IMR-90 (cell line): Measurements from ENCODE around the gene RAB1B.

ENCODE experiments used
- CEBPB ChIP-seq: IDR thresholded peaks from 2 replicates; pipeline ENCODE4 v1.6.1; 2012; ENCODE audit warnings: low read depth, low read length, improper control_type of control experiment
- CHD1 ChIP-seq: IDR thresholded peaks from 2 replicates; pipeline ENCODE4 v1.6.1; 2012; ENCODE audit warnings: low read depth, low read length, improper control_type of control experiment
- CTCF ChIP-seq: conservative IDR thresholded peaks from 2 replicates; pipeline ENCODE4 v1.5.1; 2012; ENCODE audit warnings: mild to moderate bottlenecking, low read depth, low read length, improper control_type of control experiment
- MAFK ChIP-seq: IDR thresholded peaks from 2 replicates; pipeline ENCODE4 v1.6.1; 2012; ENCODE audit warnings: low read depth, low read length, improper control_type of control experiment
- MAZ ChIP-seq: IDR thresholded peaks from 2 replicates; pipeline ENCODE4 v1.6.1; 2012; ENCODE audit warnings: low read depth, mild to moderate bottlenecking, low read length, improper control_type of control experiment, moderate library complexity, borderline replicate concordance
- MXI1 ChIP-seq: IDR thresholded peaks from 2 replicates; pipeline ENCODE4 v1.6.1; 2012; ENCODE audit warnings: low read depth, mild to moderate bottlenecking, low read length, moderate library complexity, borderline replicate concordance
- POLR2A ChIP-seq: IDR thresholded peaks from 2 replicates; pipeline ENCODE4 v1.6.1; 2012; ENCODE audit warnings: mild to moderate bottlenecking, low read depth, low read length
- RAD21 ChIP-seq: IDR thresholded peaks from 2 replicates; pipeline ENCODE4 v1.6.1; 2012; ENCODE audit warnings: low read length, improper control_type of control experiment
- RCOR1 ChIP-seq: IDR thresholded peaks from 2 replicates; pipeline ENCODE4 v1.6.1; 2012; ENCODE audit warnings: mild to moderate bottlenecking, low read length, improper control_type of control experiment; ENCODE audit not compliant: insufficient replicate concordance
- RFX5 ChIP-seq: IDR thresholded peaks from 2 replicates; pipeline ENCODE4 v1.8.0; 2012; ENCODE audit warnings: low read depth, mild to moderate bottlenecking, low read length, moderate library complexity

- no peak for TF ChIP-seq RCOR1
- TF ChIP-seq CTCF: peak; percentile 37
- no peak for TF ChIP-seq CEBPB
- no peak for TF ChIP-seq POLR2A
- no peak for TF ChIP-seq MAFK
- TF ChIP-seq RAD21: no peak
- no peak for TF ChIP-seq RFX5
- TF ChIP-seq CHD1: no peak
- TF ChIP-seq MAZ: no peak
- no peak for TF ChIP-seq MXI1
Observed at GRCh38 chr11:66264914-66265313, 3.5 kb upstream of the RAB1B start.
